K562 (cell line): ENCODE measurements around the gene ARMC7. TPM values are rescaled to one million over a fixed set of nuclear protein-coding genes. Genes with fewer than 3 reads are reported as not detected.

Experiments
- ASH1L ChIP-seq: fragments of 450-650 bp; IDR thresholded peaks from 2 replicates; pipeline ENCODE4 v1.6.1; 2018; ENCODE audit warnings: borderline replicate concordance, mild to moderate bottlenecking, low read depth; ENCODE audit not compliant: partially characterized antibody
- BACH1 ChIP-seq: fragments of 200-800 bp; sonication (Bioruptor generic); IDR thresholded peaks from 2 replicates; pipeline ENCODE4 v1.6.1; 2016; ENCODE audit warnings: missing genetic modification characterization, missing compliant biosample characterization
- BRD9 ChIP-seq: fragments of 450-650 bp; IDR thresholded peaks from 2 replicates; pipeline ENCODE4 v1.6.1; 2018; ENCODE audit warnings: low read depth; ENCODE audit not compliant: partially characterized antibody
- CAMTA2 ChIP-seq: fragments of 250-450 bp; sonication (Bioruptor Pico); conservative IDR thresholded peaks from 2 replicates; pipeline ENCODE4 v1.5.1; 2022
- CTCF ChIP-seq, 3 experiments: IDR thresholded peaks in 2 of 3; conservative IDR thresholded peaks in 1 of 3; 2 replicates each; pipeline ENCODE4 v1.5.1; 2011 to 2012; ENCODE audit warnings: low read length in 3 of 3, mild to moderate bottlenecking in 3 of 3, control low read depth in 2 of 3, improper control_type of control experiment in 1 of 3, inconsistent platforms in 1 of 3, low read depth in 1 of 3, mixed read lengths in 1 of 3, moderate library complexity in 1 of 3; ENCODE audit not compliant: insufficient read depth in 2 of 3
- ESRRA ChIP-seq: fragments of 450-650 bp; IDR thresholded peaks from 2 replicates; pipeline ENCODE4 v1.6.1; 2014; ENCODE audit warnings: low read depth, mild to moderate bottlenecking, moderate library complexity, borderline replicate concordance
- FOXA3 ChIP-seq, 2 experiments: fragments of 450-650 bp in 1 of 2; sonication (generic) in 1 of 2; formaldehyde crosslinking; IDR thresholded peaks in 1 of 2; conservative IDR thresholded peaks in 1 of 2; 2 replicates each; pipeline versions ENCODE4 v1.4.0 to v1.8.0; 2020 to 2022; ENCODE audit warnings: mild to moderate bottlenecking in 2 of 2, missing genetic modification reagents in 1 of 2
- FOXJ2 ChIP-seq: fragments of 200-800 bp; sonication (Bioruptor generic); IDR thresholded peaks from 2 replicates; pipeline ENCODE4 v1.6.1; 2016; ENCODE audit warnings: missing genetic modification characterization, missing compliant biosample characterization
- PBX2 ChIP-seq, 2 experiments: IDR thresholded peaks in 1 of 2; conservative IDR thresholded peaks in 1 of 2; 2 replicates each; pipeline ENCODE4 v1.6.1; 2016; ENCODE audit warnings: low read depth in 2 of 2, mild to moderate bottlenecking in 1 of 2, missing compliant biosample characterization in 1 of 2, missing genetic modification characterization in 1 of 2, moderate library complexity in 1 of 2
- PRMT5 ChIP-seq: sonication (generic); formaldehyde crosslinking; IDR thresholded peaks from 2 replicates; pipeline ENCODE4 v1.5.0; 2020; ENCODE audit warnings: missing genetic modification reagents
- RNF2 ChIP-seq: sonication (generic); IDR thresholded peaks from 2 replicates; pipeline ENCODE4 v1.6.1; 2016
- ZNF695 ChIP-seq: fragments of 450-650 bp; formaldehyde crosslinking; IDR thresholded peaks from 2 replicates; pipeline ENCODE4 v1.4.0; 2020; ENCODE audit warnings: mild to moderate bottlenecking, moderate library complexity
- ZNF830 ChIP-seq: fragments of 250-450 bp; sonication (Bioruptor Pico); IDR thresholded peaks from 2 replicates; pipeline ENCODE4 v1.5.0; 2021; ENCODE audit warnings: mild to moderate bottlenecking
- polyA plus RNA-seq, 8 experiments: library from polyadenylated mRNA; depleted of rRNA in 4 of 8; stranded (reverse) in 5 of 8; unstranded in 3 of 8; fragments of >200 nt; fragmentation: Nextera tagmentation in 2 of 8; fragmentation: Illumina TruSeq in 1 of 8; extraction: Ambion mirVana in 2 of 8; extraction: Trizol in 1 of 8; gene quantifications; 2 replicates each; pipeline versions ENCODE4 v1.2.1 to v1.2.3, GENCODE V29; 2011 to 2014; ENCODE audit warnings: inconsistent platforms in 1 of 8, missing spikeins in 1 of 8
- total RNA-seq, 7 experiments: library from RNA; depleted of rRNA in 6 of 7; stranded (reverse); fragments of >200 nt in 6 of 7; fragmentation: Illumina TruSeq in 2 of 7; extraction: Trizol in 2 of 7; gene quantifications; 2 replicates each; pipeline versions ENCODE4 v1.2.1 to v1.2.3, GENCODE V29; 2011 to 2021; ENCODE audit warnings: low replicate concordance in 1 of 7
- TF ChIP-seq, protein P1 (sequence below): fragments of 450-650 bp; IDR thresholded peaks from one replicate; pipeline ENCODE4 v1.6.1; 2018; ENCODE audit warnings: mild to moderate bottlenecking, moderate library complexity; ENCODE audit not compliant: partially characterized antibody
- TF ChIP-seq, protein P2 (sequence below): conservative IDR thresholded peaks from 2 replicates; pipeline ENCODE4 v1.6.1; 2011; ENCODE audit warnings: low read depth, mild to moderate bottlenecking, low read length; ENCODE audit not compliant: control insufficient read depth

Gene ARMC7
- total and polyA plus RNA-seq, 9 of the 15 experiments (the other 6 are each of a cell fraction or from before 2014, with no cell fraction given): 1.4 to 15.2 (median 5.9) TPM

GRCh38 chr17:75130632-75131277 lies 21.0 kb downstream of the ARMC7 start (continued):
- no peak for TF ChIP-seq ASH1L
- TF ChIP-seq BACH1 (tag): no peak
- TF ChIP-seq CAMTA2: 0 out of 2 replicates have a peak, but pooled peaks have one; percentile 3
- 0 out of 2 replicates have a peak, but pooled peaks have one; percentile 20 for TF ChIP-seq ESRRA
- peak; percentile 66 to 81 (median 79) for TF ChIP-seq CTCF (IDR thresholded peaks at IDR 0.05 in 2 of 3, conservative IDR thresholded peaks at IDR 0.05 in 1 of 3; ENCODE audit: insufficient read depth in 2 of 3, low read depth in 1 of 3, low read length in 3 of 3)
- no peak for TF ChIP-seq FOXJ2 (tag)
- no peak for TF ChIP-seq PRMT5 (CRISPR knock-in tag)
- no peak for TF ChIP-seq RNF2
- no peak for TF ChIP-seq FOXA3 (CRISPR knock-in tag; conservative IDR thresholded peaks at IDR 0.05 in 1 of 2, IDR thresholded peaks at IDR 0.05 in 1 of 2)
- TF ChIP-seq, protein P1, sequence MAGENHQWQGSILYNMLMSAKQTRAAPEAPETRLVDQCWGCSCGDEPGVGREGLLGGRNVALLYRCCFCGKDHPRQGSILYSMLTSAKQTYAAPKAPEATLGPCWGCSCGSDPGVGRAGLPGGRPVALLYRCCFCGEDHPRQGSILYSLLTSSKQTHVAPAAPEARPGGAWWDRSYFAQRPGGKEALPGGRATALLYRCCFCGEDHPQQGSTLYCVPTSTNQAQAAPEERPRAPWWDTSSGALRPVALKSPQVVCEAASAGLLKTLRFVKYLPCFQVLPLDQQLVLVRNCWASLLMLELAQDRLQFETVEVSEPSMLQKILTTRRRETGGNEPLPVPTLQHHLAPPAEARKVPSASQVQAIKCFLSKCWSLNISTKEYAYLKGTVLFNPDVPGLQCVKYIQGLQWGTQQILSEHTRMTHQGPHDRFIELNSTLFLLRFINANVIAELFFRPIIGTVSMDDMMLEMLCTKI: no peak
- TF ChIP-seq ZNF830 (CRISPR knock-in tag): no peak
- TF ChIP-seq BRD9: no peak
- TF ChIP-seq, protein P2, sequence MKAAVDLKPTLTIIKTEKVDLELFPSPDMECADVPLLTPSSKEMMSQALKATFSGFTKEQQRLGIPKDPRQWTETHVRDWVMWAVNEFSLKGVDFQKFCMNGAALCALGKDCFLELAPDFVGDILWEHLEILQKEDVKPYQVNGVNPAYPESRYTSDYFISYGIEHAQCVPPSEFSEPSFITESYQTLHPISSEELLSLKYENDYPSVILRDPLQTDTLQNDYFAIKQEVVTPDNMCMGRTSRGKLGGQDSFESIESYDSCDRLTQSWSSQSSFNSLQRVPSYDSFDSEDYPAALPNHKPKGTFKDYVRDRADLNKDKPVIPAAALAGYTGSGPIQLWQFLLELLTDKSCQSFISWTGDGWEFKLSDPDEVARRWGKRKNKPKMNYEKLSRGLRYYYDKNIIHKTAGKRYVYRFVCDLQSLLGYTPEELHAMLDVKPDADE: no peak
- TF ChIP-seq ZNF695 (CRISPR knock-in tag): no peak
- TF ChIP-seq PBX2 (CRISPR knock-in tag; IDR thresholded peaks at IDR 0.05; ENCODE audit: low read depth): no peak
- no peak for TF ChIP-seq PBX2 (tag; conservative IDR thresholded peaks at IDR 0.05; ENCODE audit: low read depth)
